H1 (cell line): Measurements from ENCODE around the gene ANKS1A. TPM values are rescaled to one million over a fixed set of nuclear protein-coding genes. Genes with fewer than 3 reads are reported as not detected.

ENCODE experiments used
- CTCF ChIA-PET: fragments of 300-600 bp; sonication (Branson Sonifier 250); formaldehyde crosslinking; loops from one replicate; lab custom pipeline; 2021; ENCODE audit not compliant: partially characterized antibody; lab: Charles Lee
- POLR2A ChIA-PET: fragments of 300-600 bp; sonication (Branson Sonifier 250); formaldehyde crosslinking; loops from one replicate; lab custom pipeline; 2021; ENCODE audit warnings: inconsistent platforms; ENCODE audit not compliant: partially characterized antibody; lab: Charles Lee
- DNase-seq, 2 experiments: peaks; one replicate each; pipeline versions ENCODE4 v3.0.0 to v3.0.0-alpha.2; 2010 to 2022; ENCODE audit warnings: low spot score in 2 of 2, low read depth in 1 of 2, mixed read lengths in 1 of 2
- FAIRE-seq: peaks from 2 replicates; lab custom pipeline; 2011; peaks lifted over from hg19 to GRCh38; lab: Jason Lieb, UNC
- H2AFZ ChIP-seq: 2 replicates; pipeline ENCODE4 v1.8.1; 2012; ENCODE audit warnings: low read length, inconsistent platforms
- H2AK5ac ChIP-seq: 2 replicates; pipeline ENCODE4 v1.6.1; 2013; ENCODE audit warnings: low read depth, low read length
- H2BK120ac ChIP-seq: replicated peaks from 2 replicates; pipeline ENCODE3; 2013; ENCODE audit warnings: low read depth, low read length, inconsistent platforms
- H2BK12ac ChIP-seq: 2 replicates; pipeline ENCODE4 v1.6.1; 2013; ENCODE audit warnings: low read depth, low read length
- H2BK15ac ChIP-seq: 2 replicates; pipeline ENCODE4 v1.6.1; 2013; ENCODE audit warnings: low read length
- H2BK20ac ChIP-seq: 2 replicates; pipeline ENCODE4 v1.6.1; 2013; ENCODE audit warnings: low read length
- H2BK5ac ChIP-seq: 2 replicates; pipeline ENCODE4 v1.6.1; 2013; ENCODE audit warnings: low read depth, low read length
- H3K14ac ChIP-seq: 2 replicates; pipeline ENCODE4 v1.6.1; 2013; ENCODE audit warnings: inconsistent platforms; ENCODE audit not compliant: insufficient read length
- H3K18ac ChIP-seq: 2 replicates; pipeline ENCODE4 v1.6.1; 2013; ENCODE audit warnings: low read length; ENCODE audit errors: extremely low read depth
- H3K23ac ChIP-seq: 2 replicates; pipeline ENCODE4 v1.6.1; 2013; ENCODE audit warnings: inconsistent platforms; ENCODE audit not compliant: insufficient read length
- H3K23me2 ChIP-seq: 2 replicates; pipeline ENCODE4 v1.6.1; 2013; ENCODE audit warnings: low read depth, low read length
- H3K27ac ChIP-seq: 2 replicates; pipeline ENCODE4 v1.6.1; 2011; ENCODE audit warnings: low read depth, low read length, inconsistent platforms
- H3K27me3 ChIP-seq, 4 experiments: replicated peaks in 1 of 4; 1 replicate in 1 of 4; 2 replicates in 3 of 4; pipeline versions ENCODE4 v1.6.1 to v1.8.1; 2011 to 2013; ENCODE audit warnings: low read length in 3 of 4, mild to moderate bottlenecking in 3 of 4, inconsistent platforms in 2 of 4, mixed read lengths in 2 of 4, moderate library complexity in 1 of 4; ENCODE audit not compliant: control insufficient read depth in 3 of 4, insufficient read depth in 3 of 4; ENCODE audit errors: extremely low read depth in 1 of 4
- H3K36me3 ChIP-seq, 4 experiments: 2 replicates each; pipeline versions ENCODE4 v1.6.1 to v1.8.1; 2011 to 2013; ENCODE audit warnings: mild to moderate bottlenecking in 4 of 4, low read length in 3 of 4, moderate library complexity in 2 of 4, control low read depth in 1 of 4, inconsistent platforms in 1 of 4; ENCODE audit not compliant: insufficient read depth in 4 of 4, control insufficient read depth in 2 of 4
- H3K4ac ChIP-seq: replicated peaks from 2 replicates; pipeline ENCODE3; 2013; ENCODE audit warnings: low read length, low read depth, mixed read lengths, inconsistent platforms; ENCODE audit not compliant: insufficient read length
- H3K4me1 ChIP-seq, 4 experiments: replicated peaks in 1 of 4; 1 replicate in 1 of 4; 2 replicates in 3 of 4; pipeline versions ENCODE4 v1.6.1 to v1.8.1; 2011 to 2013; ENCODE audit warnings: low read length in 3 of 4, inconsistent platforms in 2 of 4, mixed read lengths in 1 of 4; ENCODE audit not compliant: insufficient read depth in 4 of 4, control insufficient read depth in 3 of 4
- H3K4me2 ChIP-seq, 2 experiments: 2 replicates each; pipeline versions ENCODE4 v1.6.1 to v1.8.1; 2011 to 2013; ENCODE audit warnings: low read depth in 2 of 2, low read length in 2 of 2, control low read depth in 1 of 2, inconsistent platforms in 1 of 2, mild to moderate bottlenecking in 1 of 2; ENCODE audit not compliant: insufficient read depth in 1 of 2
- H3K4me3 ChIP-seq, 4 experiments: fragments of 200-600, 300-600 bp in 1 of 4; sonication (generic), shearing (Covaris generic), sonication (Bioruptor Twin) in 1 of 4; 2 replicates each; pipeline versions ENCODE4 v1.5.1 to v1.8.1; 2011 to 2016; ENCODE audit warnings: low read length in 4 of 4, low read depth in 3 of 4, control low read depth in 2 of 4, inconsistent platforms in 2 of 4, mild to moderate bottlenecking in 2 of 4, mixed read lengths in 1 of 4, moderate library complexity in 1 of 4; ENCODE audit not compliant: insufficient read depth in 2 of 4; ENCODE audit errors: extremely low read depth in 1 of 4
- H3K56ac ChIP-seq: replicated peaks from 2 replicates; pipeline ENCODE3; 2013; ENCODE audit warnings: low read depth, mild to moderate bottlenecking, mixed read lengths, low read length, inconsistent platforms; ENCODE audit not compliant: insufficient read length
- H3K79me1 ChIP-seq: 2 replicates; pipeline ENCODE4 v1.6.1; 2013; ENCODE audit warnings: low read depth, low read length, control low read depth
- H3K79me2 ChIP-seq, 2 experiments: 2 replicates each; pipeline versions ENCODE4 v1.6.1 to v1.8.1; 2012 to 2013; ENCODE audit warnings: low read length in 2 of 2, mild to moderate bottlenecking in 2 of 2, inconsistent platforms in 1 of 2; ENCODE audit not compliant: insufficient read depth in 2 of 2, control insufficient read depth in 1 of 2
- H3K9ac ChIP-seq, 4 experiments: replicated peaks in 1 of 4; 1 replicate in 1 of 4; 2 replicates in 3 of 4; pipeline versions ENCODE4 v1.6.1 to v1.8.1; 2011 to 2013; ENCODE audit warnings: low read depth in 3 of 4, low read length in 3 of 4, control low read depth in 2 of 4, mild to moderate bottlenecking in 2 of 4, moderate library complexity in 2 of 4, inconsistent platforms in 1 of 4; ENCODE audit errors: extremely low read depth in 1 of 4
- H3K9me3 ChIP-seq, 2 experiments: 2 replicates each; pipeline versions ENCODE4 v1.6.1 to v1.8.1; 2012 to 2013; ENCODE audit warnings: mild to moderate bottlenecking in 2 of 2, moderate library complexity in 2 of 2, control low read depth in 1 of 2, inconsistent platforms in 1 of 2, low read depth in 1 of 2, low read length in 1 of 2, mixed read lengths in 1 of 2; ENCODE audit not compliant: insufficient read depth in 2 of 2
- H4K20me1 ChIP-seq, 2 experiments: replicated peaks in 1 of 2; 2 replicates each; pipeline versions ENCODE3 to v1.8.1; 2011 to 2013; ENCODE audit warnings: inconsistent platforms in 2 of 2, low read length in 2 of 2, mild to moderate bottlenecking in 1 of 2; ENCODE audit not compliant: insufficient read depth in 2 of 2, control insufficient read depth in 1 of 2
- H4K5ac ChIP-seq: 2 replicates; pipeline ENCODE4 v1.6.1; 2013; ENCODE audit warnings: low read length, low read depth, mixed read lengths, inconsistent platforms; ENCODE audit not compliant: insufficient read length
- H4K8ac ChIP-seq: 2 replicates; pipeline ENCODE4 v1.8.0; 2013; ENCODE audit warnings: mild to moderate bottlenecking, moderate library complexity, low read length, inconsistent platforms; ENCODE audit not compliant: insufficient read depth; ENCODE audit errors: extremely low read depth
- H4K91ac ChIP-seq: replicated peaks from 2 replicates; pipeline ENCODE3; 2013; ENCODE audit warnings: low read length, mixed read lengths, inconsistent platforms; ENCODE audit not compliant: insufficient read length
- ASH2L ChIP-seq: fragments of 200-600, 300-600 bp; sonication (generic); IDR thresholded peaks from one replicate; pipeline ENCODE4 v1.7.1; 2017; ENCODE audit warnings: low read length
- BCL11A ChIP-seq, 2 experiments: IDR thresholded peaks; one replicate each; pipeline ENCODE4 v1.6.1; 2011; ENCODE audit warnings: low read depth in 2 of 2, low read length in 2 of 2, mild to moderate bottlenecking in 2 of 2
- CHD2 ChIP-seq: IDR thresholded peaks from 2 replicates; pipeline ENCODE4 v1.6.1; 2012; ENCODE audit warnings: low read length, improper control_type of control experiment
- CTBP2 ChIP-seq: IDR thresholded peaks from 2 replicates; pipeline ENCODE4 v1.7.0; 2011; ENCODE audit warnings: borderline replicate concordance, mild to moderate bottlenecking, moderate library complexity, mixed read lengths, low read length; ENCODE audit not compliant: insufficient read depth, insufficient read length
- HDAC2 ChIP-seq, 2 experiments: fragments of 300-600 bp in 1 of 2; sonication (generic) in 1 of 2; IDR thresholded peaks; 2 replicates each; pipeline ENCODE4 v1.6.1; 2011 to 2012; ENCODE audit warnings: low read depth in 2 of 2, low read length in 2 of 2, mild to moderate bottlenecking in 2 of 2, moderate library complexity in 2 of 2, borderline replicate concordance in 1 of 2, inconsistent platforms in 1 of 2
- HDAC6 ChIP-seq: IDR thresholded peaks from one replicate; pipeline ENCODE4 v1.7.1; 2012; ENCODE audit warnings: low read depth, mild to moderate bottlenecking, inconsistent platforms, low read length, moderate library complexity
- KDM5A ChIP-seq: fragments of 200-600 bp; IDR thresholded peaks from 2 replicates; pipeline ENCODE4 v1.7.1; 2012; ENCODE audit warnings: mild to moderate bottlenecking, low read length, inconsistent platforms, mixed read lengths
- NANOG ChIP-seq: IDR thresholded peaks from 2 replicates; pipeline ENCODE4 v1.6.1; 2011; ENCODE audit warnings: low read length, low read depth, mild to moderate bottlenecking, inconsistent platforms; ENCODE audit not compliant: insufficient read depth, poor library complexity, severe bottlenecking
- POLR2AphosphoS5 ChIP-seq: IDR thresholded peaks from 2 replicates; pipeline ENCODE4 v1.6.1; 2011; ENCODE audit warnings: low read depth, low read length
- RNF2 ChIP-seq: fragments of 200-900, 300-1000 bp; sonication (generic); IDR thresholded peaks from 2 replicates; pipeline ENCODE4 v1.7.1; 2016; ENCODE audit warnings: borderline replicate concordance, low read depth, mild to moderate bottlenecking, antibody characterized with exemption, low read length; ENCODE audit not compliant: poor library complexity, severe bottlenecking; ENCODE audit errors: missing control alignments
- SP2 ChIP-seq: IDR thresholded peaks from 2 replicates; pipeline ENCODE4 v1.6.1; 2012; ENCODE audit warnings: mild to moderate bottlenecking, low read length, inconsistent platforms
- SUZ12 ChIP-seq: fragments of 200-600 bp; sonication (generic); IDR thresholded peaks from 2 replicates; pipeline ENCODE4 v1.6.1; 2012; ENCODE audit warnings: mild to moderate bottlenecking, inconsistent platforms, low read length, moderate library complexity, mixed read lengths
- WGBS, 2 experiments: shearing (Covaris generic) in 1 of 2; methylation state at CpG; one replicate each; pipeline versions ENCODE4 v1.1.6 to v1.1.7; 2013 to 2015; ENCODE audit warnings: low lambda C conversion rate in 2 of 2, mixed read lengths in 2 of 2, inconsistent platforms in 1 of 2, low coverage in 1 of 2, missing lambda C conversion rate in 1 of 2; ENCODE audit not compliant: insufficient replicate concordance in 2 of 2, insufficient coverage in 1 of 2, insufficient read length in 1 of 2; ENCODE audit errors: extremely low coverage in 1 of 2, missing lambda C conversion rate in 1 of 2; 5-methylcytosine and 5-hydroxymethylcytosine counted together
- polyA plus RNA-seq, 7 experiments: library from polyadenylated mRNA; depleted of rRNA in 3 of 7; stranded (reverse) in 5 of 7; unstranded in 2 of 7; fragments of >200 nt in 5 of 7; fragments of 200-250 nt in 2 of 7; gene quantifications; 1 replicate in 5 of 7; 2 replicates in 1 of 7; 4 replicates in 1 of 7; pipeline versions ENCODE4 v1.2.1 to v1.2.3, GENCODE V29; 2011 to 2013; ENCODE audit warnings: missing spikeins in 2 of 7, mixed read lengths in 2 of 7
- total RNA-seq: library from RNA; stranded (reverse); fragmentation: NEBNext Ultra II Directional; extraction: Animal tissue kit (Norgen Biotek cat#: 25700); gene quantifications from 2 replicates; pipeline ENCODE4 v1.2.1, GENCODE V29; 2021

Gene ANKS1A
- total and polyA plus RNA-seq, 2 of the 8 experiments (the other 6 are each of a cell fraction or from before 2014, with no cell fraction given): 9.8 to 30.9 TPM

DNA sequence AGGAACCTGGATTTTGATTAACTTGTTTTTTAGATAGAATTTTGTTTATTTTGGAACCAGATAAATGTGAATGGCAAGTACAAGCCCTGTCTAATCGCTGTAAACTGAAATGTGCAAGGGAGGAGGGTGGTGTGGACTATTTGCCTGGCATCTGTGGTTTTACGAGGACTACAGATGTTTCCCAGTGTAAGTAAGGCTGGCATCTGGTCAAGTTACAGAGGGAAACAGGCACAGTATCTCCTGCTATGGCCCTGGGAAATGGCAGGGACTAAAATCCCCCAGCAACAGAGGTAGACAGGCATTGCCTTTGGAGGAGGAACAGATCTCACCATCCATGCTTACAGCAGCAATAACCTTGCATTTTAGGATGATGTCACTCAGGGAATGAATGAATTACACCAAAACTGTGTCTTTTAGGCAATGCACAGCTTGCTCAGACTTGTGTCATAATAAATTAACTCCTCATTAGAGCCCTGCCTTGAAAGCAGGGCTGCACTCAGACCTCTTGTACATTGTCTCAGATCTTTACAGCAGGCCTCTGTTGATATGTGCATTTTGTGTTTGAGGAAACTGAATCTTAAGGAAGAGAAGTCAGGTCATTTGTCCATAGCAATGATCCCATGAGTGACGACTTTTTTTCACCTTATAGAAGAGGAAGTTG lies 155.8 kb downstream of the ANKS1A start:
- Histone ChIP-seq H2BK15ac (peak overlapping the region; percentile 7; the same call in 1 of the 2 replicates), H3K4ac (no peak overlapping the region), H3K18ac (peak overlapping the region; percentile 26), H3K9ac (no peak overlapping the region), H3K9me3 (no peaks in the 10 kb centered on the region), H3K79me2 (no peaks in the 10 kb centered on the region), H4K91ac (peak overlapping the region; percentile 77), H3K36me3 (no peaks in the 10 kb centered on the region; a peak in 1 of 8 replicates), H4K20me1 (no peaks in the 10 kb centered on the region), H2BK120ac (peak overlapping the region; percentile 52), H3K27ac (no peak overlapping the region), H3K4me2 (peak overlapping the region in 1 of 2 experiments; percentile 42; a peak in 1 of 4 replicates), H3K4me1 (peaks cover 29 to 64% (median 52%) of the 10 kb centered on the region in 4 experiments), H3K27me3 (no peaks in the 10 kb centered on the region), H4K5ac (peak overlapping the region; percentile 10), H4K8ac (no peak overlapping the region), H3K79me1 (no peaks in the 10 kb centered on the region), H3K23me2 (no peaks in the 10 kb centered on the region), H3K14ac (no peak overlapping the region), H2BK12ac (peak overlapping the region; percentile 97), H2BK5ac (peak overlapping the region; percentile 92; the same call in 1 of the 2 replicates), H2BK20ac (peak overlapping the region; percentile 9; the same call in 1 of the 2 replicates), H3K4me3 (no peak overlapping the region), H2AFZ (no peak overlapping the region), H3K23ac (no peak overlapping the region), H2AK5ac (peak overlapping the region; percentile 90), H3K56ac (no peak overlapping the region)
- ChIA-PET CTCF (interaction anchor here (0.6 to 2.4 kb wide), 8 partner anchors 17 to 196 kb away, joined by 3 to 8 read pairs (median 4); no protein-coding TSS in a partner anchor), POLR2A (interaction anchor here (1.5 kb wide), 1 partner anchor 28 kb away, joined by 3 read pairs; no protein-coding TSS in a partner anchor)
- 84% methylated on average over 3 of the region's 3 CpGs; no CpG with 5 or more reads in 1 of the 2 experiments for WGBS, 2 experiments
- DNase-seq (no peak), FAIRE-seq (no peak)
- TF ChIP-seq HDAC6 (no peak), HDAC2 (IDR thresholded peaks at IDR 0.05; ENCODE audit: borderline replicate concordance in 1 of 2, low read depth in 2 of 2, low read length in 2 of 2) (no peak), SP2 (no peak), RNF2 (no peak), CTBP2 (no peak), CHD2 (no peak), KDM5A (no peak), SUZ12 (no peak), NANOG (no peak), BCL11A (IDR thresholded peaks at IDR 0.05; ENCODE audit: low read depth in 2 of 2, low read length in 2 of 2) (no peak), POLR2AphosphoS5 (no peak), ASH2L (no peak)
